ENCODE results near the gene KIAA1755. TPM values are rescaled to one million over a fixed set of nuclear protein-coding genes. Genes with fewer than 3 reads are reported as not detected.
A peak's percentile ranks its signal among the peaks of the same experiment; 100 is the strongest.

Gene KIAA1755
- total and polyA plus RNA-seq, 2 of the 4 experiments (the other 2 are of a cell fraction) = 2.5 to 5.1 TPM

- peaks cover 15% of the 10 kb centered on the region for H3K4me1 ChIP-seq (ENCODE audit: control insufficient read depth, insufficient read depth, low read length)
- H4K91ac ChIP-seq (ENCODE audit: insufficient read depth, low read depth, low read length) = no peak overlapping the region
- H2BK15ac ChIP-seq (ENCODE audit: low read depth, low read length) = peak overlapping the region; percentile 75; the same call in 2 of the 3 replicates
- in situ Hi-C loops (cut with MboI; ENCODE audit: low sequenced_read_pairs) = no loop called here
- no peak overlapping the region for H3K27ac ChIP-seq (ENCODE audit: insufficient read depth, low read length)
- H2AFZ ChIP-seq (replicated peaks; ENCODE audit: low read length, poor library complexity) = no peak overlapping the region
- peaks cover 7% of the 10 kb centered on the region; the same call in 1 of the 2 replicates for H3K9me1 ChIP-seq (ENCODE audit: insufficient read depth, low read length)
- ChIA-PET CTCF (no interaction called here), POLR2A (ENCODE audit: unreplicated experiment) (no interaction called here)
- H3K79me1 ChIP-seq (ENCODE audit: low read depth in 1 of 2, low read length in 2 of 2) = no peaks in the 10 kb centered on the region
- H3K9ac ChIP-seq (ENCODE audit: low read depth, low read length) = no peak overlapping the region
- ATAC-seq (ENCODE audit: low read depth) (peak; percentile 67), DNase-seq (no peak)
- H3K4me2 ChIP-seq (ENCODE audit: low read depth, low read length) = no peak overlapping the region
- H2BK20ac ChIP-seq (ENCODE audit: low read depth, low read length) = peak overlapping the region; percentile 78; the same call in 1 of the 2 replicates
- no peaks in the 10 kb centered on the region for H4K20me1 ChIP-seq (ENCODE audit: insufficient read depth, low read length)
- WGBS, 2 experiments (ENCODE audit: extremely low coverage in 2 of 2, insufficient read length in 1 of 2) = 14% methylated on average over 2 of the region's 3 CpGs; no CpG with 5 or more reads in 1 of the 2 experiments
- TF ChIP-seq NFE2L2 (IDR thresholded peaks at IDR 0.05; ENCODE audit: low read depth, low read length) = no peak
- TF ChIP-seq CHD1 (IDR thresholded peaks at IDR 0.05; ENCODE audit: low read depth, low read length) = no peak
- TF ChIP-seq RFX5 (IDR thresholded peaks at IDR 0.05; ENCODE audit: low read depth, low read length) = no peak
- TF ChIP-seq MAZ (IDR thresholded peaks at IDR 0.05; ENCODE audit: borderline replicate concordance, low read depth, low read length) = no peak
- TF ChIP-seq, protein P1, sequence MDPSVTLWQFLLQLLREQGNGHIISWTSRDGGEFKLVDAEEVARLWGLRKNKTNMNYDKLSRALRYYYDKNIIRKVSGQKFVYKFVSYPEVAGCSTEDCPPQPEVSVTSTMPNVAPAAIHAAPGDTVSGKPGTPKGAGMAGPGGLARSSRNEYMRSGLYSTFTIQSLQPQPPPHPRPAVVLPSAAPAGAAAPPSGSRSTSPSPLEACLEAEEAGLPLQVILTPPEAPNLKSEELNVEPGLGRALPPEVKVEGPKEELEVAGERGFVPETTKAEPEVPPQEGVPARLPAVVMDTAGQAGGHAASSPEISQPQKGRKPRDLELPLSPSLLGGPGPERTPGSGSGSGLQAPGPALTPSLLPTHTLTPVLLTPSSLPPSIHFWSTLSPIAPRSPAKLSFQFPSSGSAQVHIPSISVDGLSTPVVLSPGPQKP (IDR thresholded peaks at IDR 0.05; ENCODE audit: borderline replicate concordance, low read depth, low read length) = no peak
- TF ChIP-seq CTCF (conservative IDR thresholded peaks at IDR 0.05; ENCODE audit: low read depth, low read length) = no peak
- no peak for TF ChIP-seq BHLHE40 (IDR thresholded peaks at IDR 0.05; ENCODE audit: low read depth, low read length)
- no peak overlapping the region for H3K18ac ChIP-seq (ENCODE audit: low read depth, low read length)
- no peak overlapping the region for H3K4me3 ChIP-seq (ENCODE audit: insufficient read depth, low read depth, low read length)
- H2AK5ac ChIP-seq (ENCODE audit: low read depth, low read length) = peak overlapping the region; percentile 60
- H3K56ac ChIP-seq (ENCODE audit: extremely low read depth, insufficient read depth, low read length) = no peak overlapping the region
- no peak overlapping the region for H2BK5ac ChIP-seq (ENCODE audit: low read depth, low read length, poor library complexity, severe bottlenecking)
- no peak overlapping the region for H4K5ac ChIP-seq (ENCODE audit: low read depth, low read length)
- peak overlapping the region; percentile 66 for H3K14ac ChIP-seq (replicated peaks; ENCODE audit: low read depth, low read length)
- H3K36me3 ChIP-seq (ENCODE audit: control insufficient read depth, insufficient read depth, low read length) = no peaks in the 10 kb centered on the region
- intact Hi-C loops (cut with micrococcal nuclease) = no loop called here
- peak overlapping the region in 1 of 2 experiments; percentile 54; a peak in 1 of 4 replicates for H4K8ac ChIP-seq (ENCODE audit: low read depth in 2 of 2, low read length in 2 of 2)
- no peaks in the 10 kb centered on the region for H3K27me3 ChIP-seq (ENCODE audit: control insufficient read depth, insufficient read depth, low read length)
- BruUV-seq (replicated peaks) = no TSS peak
- peak overlapping the region; percentile 58 for H2AK9ac ChIP-seq (replicated peaks; ENCODE audit: low read depth, low read length, poor library complexity)
- H3K4ac ChIP-seq (ENCODE audit: low read depth, low read length) = peak overlapping the region; percentile 68
- H2BK120ac ChIP-seq (ENCODE audit: low read depth, low read length) = peak overlapping the region; percentile 38; the same call in 1 of the 2 replicates
- peak overlapping the region; percentile 19; the same call in 1 of the 2 replicates for H3K23ac ChIP-seq (ENCODE audit: low read depth, low read length)
- dilution Hi-C loops (cut with HindIII; ENCODE audit: low sequenced_read_pairs, unreplicated experiment) = no loop called here
- no peaks in the 10 kb centered on the region for H3K9me3 ChIP-seq (ENCODE audit: control insufficient read depth, insufficient read depth, low read length)
These were observed 69.6 kb downstream of the KIAA1755 start for GRCh38 chr20:38190936-38191371.

Measured in IMR-90 (cell line).